K562 (cell line): ENCODE results near the gene ITGAX. TPM values are rescaled to one million over a fixed set of nuclear protein-coding genes. Genes with fewer than 3 reads are reported as not detected.
A peak's percentile ranks its signal among the peaks of the same experiment; 100 is the strongest.

ENCODE experiments used
- ARID4B ChIP-seq: sonication (generic); formaldehyde crosslinking; IDR thresholded peaks from 2 replicates; pipeline ENCODE4 v1.8.0; 2022; ENCODE audit warnings: mild to moderate bottlenecking, missing genetic modification reagents
- CBX3 ChIP-seq, 2 experiments: IDR thresholded peaks; 1 replicate in 1 of 2; 2 replicates in 1 of 2; pipeline ENCODE4 v1.6.1; 2012; ENCODE audit warnings: inconsistent platforms in 2 of 2, low read length in 2 of 2, borderline replicate concordance in 1 of 2, control low read depth in 1 of 2
- CREM ChIP-seq: IDR thresholded peaks from 2 replicates; pipeline ENCODE4 v1.6.1; 2014; ENCODE audit warnings: antibody characterized with exemption, low read depth
- HMBOX1 ChIP-seq: sonication (generic); IDR thresholded peaks from 2 replicates; pipeline ENCODE4 v1.6.1; 2016
- L3MBTL2 ChIP-seq: fragments of 450-650 bp; IDR thresholded peaks from 2 replicates; pipeline ENCODE4 v1.6.1; 2016; ENCODE audit warnings: mild to moderate bottlenecking, moderate library complexity
- MEIS2 ChIP-seq: fragments of 450-650 bp; IDR thresholded peaks from 2 replicates; pipeline ENCODE4 v1.6.1; 2014; ENCODE audit warnings: mild to moderate bottlenecking; ENCODE audit not compliant: partially characterized antibody
- MTA3 ChIP-seq: fragments of 450-650 bp; formaldehyde crosslinking; IDR thresholded peaks from 2 replicates; pipeline ENCODE4 v1.6.1; 2017; ENCODE audit warnings: mild to moderate bottlenecking, borderline replicate concordance
- NCOA4 ChIP-seq: fragments of 450-650 bp; IDR thresholded peaks from 2 replicates; pipeline ENCODE4 v1.6.1; 2018; ENCODE audit warnings: mild to moderate bottlenecking; ENCODE audit not compliant: partially characterized antibody
- NRF1 ChIP-seq, 2 experiments: fragments of 450-650 bp; IDR thresholded peaks in 1 of 2; conservative IDR thresholded peaks in 1 of 2; 2 replicates each; pipeline ENCODE4 v1.6.1; 2014; ENCODE audit warnings: mild to moderate bottlenecking in 2 of 2
- ZC3H8 ChIP-seq: fragments of 450-650 bp; IDR thresholded peaks from 2 replicates; pipeline ENCODE4 v1.6.1; 2017
- ZNF511 ChIP-seq: sonication (generic); formaldehyde crosslinking; IDR thresholded peaks from 2 replicates; pipeline ENCODE4 v1.8.0; 2022; ENCODE audit warnings: mild to moderate bottlenecking, missing genetic modification reagents
- ZNF592 ChIP-seq: fragments of 450-650 bp; IDR thresholded peaks from 2 replicates; pipeline ENCODE4 v1.6.1; 2017; ENCODE audit warnings: antibody characterized with exemption, mild to moderate bottlenecking
- polyA plus RNA-seq, 8 experiments: library from polyadenylated mRNA; depleted of rRNA in 4 of 8; stranded (reverse) in 5 of 8; unstranded in 3 of 8; fragments of >200 nt; fragmentation: Nextera tagmentation in 2 of 8; fragmentation: Illumina TruSeq in 1 of 8; extraction: Ambion mirVana in 2 of 8; extraction: Trizol in 1 of 8; gene quantifications; 2 replicates each; pipeline versions ENCODE4 v1.2.1 to v1.2.3, GENCODE V29; 2011 to 2014; ENCODE audit warnings: inconsistent platforms in 1 of 8, missing spikeins in 1 of 8
- total RNA-seq, 7 experiments: library from RNA; depleted of rRNA in 6 of 7; stranded (reverse); fragments of >200 nt in 6 of 7; fragmentation: Illumina TruSeq in 2 of 7; extraction: Trizol in 2 of 7; gene quantifications; 2 replicates each; pipeline versions ENCODE4 v1.2.1 to v1.2.3, GENCODE V29; 2011 to 2021; ENCODE audit warnings: low replicate concordance in 1 of 7
- TF ChIP-seq, protein P1 (sequence below): fragments of 450-650 bp; IDR thresholded peaks from 2 replicates; pipeline ENCODE4 v1.6.1; 2014; ENCODE audit warnings: low read depth, mild to moderate bottlenecking, moderate library complexity, borderline replicate concordance

ITGAX gene
- total and polyA plus RNA-seq, 9 of the 15 experiments (the other 6 are each of a cell fraction or from before 2014, with no cell fraction given), result 0.03 to 0.58 (median 0.14) TPM

- TF ChIP-seq ZNF592, result 0 out of 2 replicates have a peak, but pooled peaks have one; percentile 51
- peak; percentile 92 to 93 for TF ChIP-seq NRF1 (conservative IDR thresholded peaks at IDR 0.05 in 1 of 2, IDR thresholded peaks at IDR 0.05 in 1 of 2)
- peak; percentile 99 for TF ChIP-seq L3MBTL2
- no peak for TF ChIP-seq MTA3
- peak; percentile 72 for TF ChIP-seq MEIS2
- TF ChIP-seq ZC3H8, result no peak
- TF ChIP-seq HMBOX1, result no peak
- TF ChIP-seq, protein P1, sequence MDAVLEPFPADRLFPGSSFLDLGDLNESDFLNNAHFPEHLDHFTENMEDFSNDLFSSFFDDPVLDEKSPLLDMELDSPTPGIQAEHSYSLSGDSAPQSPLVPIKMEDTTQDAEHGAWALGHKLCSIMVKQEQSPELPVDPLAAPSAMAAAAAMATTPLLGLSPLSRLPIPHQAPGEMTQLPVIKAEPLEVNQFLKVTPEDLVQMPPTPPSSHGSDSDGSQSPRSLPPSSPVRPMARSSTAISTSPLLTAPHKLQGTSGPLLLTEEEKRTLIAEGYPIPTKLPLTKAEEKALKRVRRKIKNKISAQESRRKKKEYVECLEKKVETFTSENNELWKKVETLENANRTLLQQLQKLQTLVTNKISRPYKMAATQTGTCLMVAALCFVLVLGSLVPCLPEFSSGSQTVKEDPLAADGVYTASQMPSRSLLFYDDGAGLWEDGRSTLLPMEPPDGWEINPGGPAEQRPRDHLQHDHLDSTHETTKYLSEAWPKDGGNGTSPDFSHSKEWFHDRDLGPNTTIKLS, result 0 out of 2 replicates have a peak, but pooled peaks have one; percentile 23
- no peak for TF ChIP-seq CREM
- peak; percentile 54; the same call in 1 of the 2 replicates for TF ChIP-seq ZNF511 (CRISPR knock-in tag)
- no peak for TF ChIP-seq ARID4B (CRISPR knock-in tag)
- 0 out of 3 replicates have a peak, but pooled peaks of 1 of the 2 experiments have one; percentile 36 for TF ChIP-seq CBX3 (IDR thresholded peaks at IDR 0.05; ENCODE audit: borderline replicate concordance in 1 of 2, low read length in 2 of 2)
- TF ChIP-seq NCOA4, result no peak
Measured at GRCh38 chr16:31427441-31428278, 72.7 kb downstream of the ITGAX start (continued).
